ENCODE results near the gene SGK1. TPM values are rescaled to one million over a fixed set of nuclear protein-coding genes. Genes with fewer than 3 reads are reported as not detected.
"Not testable (repeated sequence)": the region's sequence is repeated elsewhere in the genome, so short reads cannot be mapped to it uniquely, and the experiment has no call there.

SGK1 gene
- total RNA-seq, 8 experiments from 2014 or later = 4.2 to 377 (median 21.4) TPM

GRCh38 chr6:134255280-134255679, 62.6 kb downstream of the SGK1 start:
- H3K4me1 ChIP-seq (replicated peaks in 1 of 2) = peaks cover 0 to 17% of the 10 kb centered on the region in 2 donors
- ATAC-seq (replicated peaks in 6 of 8); H3K27ac ChIP-seq; in situ Hi-C loops (cut with MboI; ENCODE audit: low pct_unique_long_range_greater_than_20kb in 2 of 9, low sequenced_read_pairs in 9 of 9, unreplicated experiment in 9 of 9); H3K4me3 ChIP-seq: not testable (repeated sequence)
- WGBS, 10 experiments = 100% methylated on average over 1 of the region's 2 CpGs; no CpG with 5 or more reads in 9 of the 10 experiments

DNA sequence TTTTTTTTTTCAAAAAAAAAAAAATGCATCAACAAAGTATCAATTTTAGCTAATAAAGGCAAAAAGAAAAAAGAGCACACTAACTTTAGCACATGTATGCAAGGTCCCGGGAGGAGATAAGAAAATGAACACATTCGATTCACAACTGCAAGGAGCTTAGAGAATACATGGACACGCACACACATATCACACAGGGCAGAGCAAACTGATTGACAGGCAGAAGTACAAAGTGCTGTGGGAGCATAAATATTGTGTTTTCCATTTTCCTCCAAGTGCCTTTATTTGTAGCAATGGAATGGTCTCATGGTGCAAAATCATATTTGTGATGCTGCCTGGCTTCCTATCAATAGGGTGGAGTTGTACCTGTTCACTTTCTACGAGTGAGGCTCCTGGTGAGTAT, 63.8 kb downstream of the SGK1 start:
- in situ Hi-C loops (cut with MboI; ENCODE audit: low pct_unique_long_range_greater_than_20kb in 2 of 9, low sequenced_read_pairs in 9 of 9, unreplicated experiment in 9 of 9) = no loop called here

GRCh38 chr6:134253681-134254080, 64.2 kb downstream of the SGK1 start:
- Histone ChIP-seq H3K27ac (no peak overlapping the region), H3K4me3 (no peak overlapping the region), H3K4me1 (replicated peaks in 1 of 2) (peaks cover 3 to 26% of the 10 kb centered on the region in 2 donors)
- 8 to 50% (median 33%) methylated on average over 2 to 7 of the region's 7 CpGs; no CpG with 5 or more reads in 1 of the 10 experiments for WGBS, 10 experiments
- peak; percentile 53 to 94 (median 84) for ATAC-seq (replicated peaks in 6 of 8)
- in situ Hi-C loops (cut with MboI; ENCODE audit: low pct_unique_long_range_greater_than_20kb in 2 of 9, low sequenced_read_pairs in 9 of 9, unreplicated experiment in 9 of 9) = no loop called here

More for the DNA sequence above, 63.8 kb downstream of the SGK1 start:
- Histone ChIP-seq H3K27ac (no peak overlapping the region), H3K4me1 (replicated peaks in 1 of 2) (peaks cover 3 to 26% of the 10 kb centered on the region in 2 donors), H3K4me3 (no peak overlapping the region)
- peak in 4 of 8 experiments; percentile 6 to 27 (median 22) for ATAC-seq (replicated peaks in 6 of 8)
- 53 to 100% (median 82%) methylated on average over 1 to 4 of the region's 4 CpGs for WGBS, 10 experiments

DNA sequence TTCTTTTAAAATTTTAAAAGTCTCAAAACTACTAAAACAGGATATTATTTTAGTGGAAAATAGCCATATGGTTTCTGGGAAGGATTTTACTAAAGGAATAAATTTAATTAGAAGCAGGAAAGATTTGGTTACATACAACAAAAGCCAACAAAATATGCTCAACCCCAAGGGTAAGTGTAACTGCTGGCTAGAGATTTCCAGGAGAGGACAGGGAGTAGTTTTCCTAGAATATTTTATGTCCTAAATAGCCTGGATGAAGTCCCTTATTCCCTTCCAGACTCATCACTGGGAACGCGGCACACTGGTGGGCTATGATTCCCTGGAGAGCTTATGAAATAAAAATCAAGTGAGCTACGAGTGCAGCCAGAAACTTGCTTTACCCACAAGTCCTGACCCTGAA, 66.6 kb downstream of the SGK1 start:
- no peak for ATAC-seq (replicated peaks in 6 of 8)
- Histone ChIP-seq H3K4me1 (replicated peaks in 1 of 2) (peaks cover 3 to 38% of the 10 kb centered on the region in 2 donors), H3K4me3 (no peak overlapping the region), H3K27ac (no peak overlapping the region)
- in situ Hi-C loops (cut with MboI; ENCODE audit: low pct_unique_long_range_greater_than_20kb in 2 of 9, low sequenced_read_pairs in 9 of 9, unreplicated experiment in 9 of 9) = no loop called here
- WGBS, 10 experiments = 29 to 100% (median 84%) methylated on average over 1 to 3 of the region's 3 CpGs; no CpG with 5 or more reads in 1 of the 10 experiments

DNA sequence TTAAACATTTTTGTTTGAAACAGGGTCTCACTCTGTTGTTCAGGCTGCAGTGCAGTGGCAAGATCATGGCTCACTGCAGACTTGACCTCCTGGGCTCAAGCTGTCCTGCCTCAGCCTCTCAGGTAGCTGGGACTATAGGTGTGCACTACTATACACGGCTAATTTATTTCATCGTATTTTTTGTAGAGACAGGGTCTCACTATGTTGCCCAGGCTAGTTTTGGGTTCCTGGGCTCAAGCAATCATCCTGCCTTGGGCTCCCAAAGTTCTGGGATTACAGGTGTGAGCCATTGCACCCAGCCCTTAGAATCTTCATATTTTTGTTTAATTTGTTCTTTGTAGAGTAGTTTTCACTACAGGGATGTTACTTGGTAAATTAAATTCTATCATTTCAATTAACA, 67.1 kb downstream of the SGK1 start:
- ATAC-seq (replicated peaks in 6 of 8) = no peak
- no peak overlapping the region for H3K27ac ChIP-seq
- in situ Hi-C loops (cut with MboI; ENCODE audit: low pct_unique_long_range_greater_than_20kb in 2 of 9, low sequenced_read_pairs in 9 of 9, unreplicated experiment in 9 of 9) = no loop called here

DNA sequence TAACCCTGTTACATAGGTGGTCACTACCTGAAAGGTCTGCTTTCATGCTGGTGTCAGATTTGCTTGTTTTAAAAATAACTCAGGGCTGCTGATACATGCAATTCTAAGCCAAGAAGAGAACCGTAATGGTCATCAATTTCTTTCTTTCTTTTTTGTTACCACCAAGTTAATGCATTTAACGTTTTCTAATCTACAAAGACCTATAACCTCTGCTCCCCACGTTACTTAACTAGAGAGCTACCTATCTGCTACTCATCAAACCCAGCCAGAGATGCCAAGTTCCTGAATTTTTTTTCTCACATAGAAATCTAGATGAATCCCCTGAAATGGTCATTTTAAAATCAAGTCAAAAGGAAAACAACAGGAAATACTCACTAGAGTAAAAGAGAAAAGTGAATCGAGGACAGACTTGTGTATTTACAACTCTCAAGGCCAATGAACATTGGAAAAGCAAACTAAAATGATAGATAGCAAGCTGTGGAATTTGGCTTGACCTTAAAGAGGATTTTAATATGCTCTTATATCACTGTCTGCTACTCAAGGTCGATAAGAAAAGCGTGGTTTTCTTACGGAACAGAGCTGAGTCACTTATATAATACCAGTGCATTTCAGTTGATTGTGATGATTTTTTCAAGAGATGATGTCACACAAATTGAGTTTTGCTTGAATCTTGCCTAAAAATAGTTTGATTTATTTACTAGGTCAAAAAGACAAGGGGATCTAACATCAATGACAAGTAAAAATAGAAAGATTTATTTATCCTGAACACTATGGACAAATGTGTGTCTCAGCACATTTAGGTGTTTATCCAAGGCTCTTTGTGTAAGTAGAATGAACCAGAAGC, 67.9 kb downstream of the SGK1 start:
- H3K27ac ChIP-seq = no peak overlapping the region
- in situ Hi-C loops (cut with MboI; ENCODE audit: low pct_unique_long_range_greater_than_20kb in 2 of 9, low sequenced_read_pairs in 9 of 9, unreplicated experiment in 9 of 9) = no loop called here

More for the DNA sequence above, 67.1 kb downstream of the SGK1 start:
- Histone ChIP-seq H3K4me1 (replicated peaks in 1 of 2) (peaks cover 3 to 38% of the 10 kb centered on the region in 2 donors), H3K4me3 (no peak overlapping the region)
- WGBS, 10 experiments = 79 to 100% (median 91%) methylated on average over 1 to 2 of the region's 2 CpGs; no CpG with 5 or more reads in 6 of the 10 experiments

DNA sequence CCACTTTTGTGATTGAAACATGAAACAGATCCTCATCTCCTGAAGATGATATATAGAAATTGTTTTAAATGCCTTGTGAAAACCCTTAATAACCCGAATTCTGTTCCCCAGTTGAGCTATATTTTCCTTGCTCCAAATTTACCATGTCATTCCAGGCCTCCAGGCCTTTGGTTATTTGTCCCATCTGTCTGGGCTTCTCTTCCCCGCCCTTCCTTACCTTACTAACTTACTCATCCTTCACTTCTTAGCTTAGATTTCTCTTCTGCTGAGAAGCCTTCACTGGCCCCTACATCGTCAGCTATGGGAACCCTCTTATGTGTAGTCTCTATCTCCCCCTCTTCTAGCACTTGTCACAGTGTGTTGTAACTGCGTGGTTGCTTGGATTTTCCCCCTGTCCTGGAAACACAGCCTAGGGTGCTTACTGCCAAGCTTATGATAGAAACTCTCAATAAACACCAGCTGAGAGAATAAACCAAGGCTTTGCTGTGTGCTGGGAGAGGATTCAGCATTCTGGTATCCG, 68.6 kb downstream of the SGK1 start:
- WGBS, 10 experiments = 27 to 100% (median 82%) methylated on average over 1 to 5 of the region's 5 CpGs
- Histone ChIP-seq H3K4me3 (no peak overlapping the region), H3K4me1 (replicated peaks in 1 of 2) (peaks cover 3 to 37% of the 10 kb centered on the region in 2 donors), H3K27ac (no peak overlapping the region)
- peak in 1 of 8 experiments; percentile 60 for ATAC-seq (replicated peaks in 6 of 8)
- in situ Hi-C loops (cut with MboI; ENCODE audit: low pct_unique_long_range_greater_than_20kb in 2 of 9, low sequenced_read_pairs in 9 of 9, unreplicated experiment in 9 of 9) = no loop called here

More for the DNA sequence above, 67.9 kb downstream of the SGK1 start:
- WGBS, 10 experiments = 23 to 90% (median 68%) methylated on average over 1 to 7 of the region's 7 CpGs
- Histone ChIP-seq H3K4me1 (replicated peaks in 1 of 2) (peaks cover 3 to 38% of the 10 kb centered on the region in 2 donors), H3K4me3 (no peak overlapping the region)
- peak in 5 of 8 experiments; percentile 58 to 76 (median 64) for ATAC-seq (replicated peaks in 6 of 8)

DNA sequence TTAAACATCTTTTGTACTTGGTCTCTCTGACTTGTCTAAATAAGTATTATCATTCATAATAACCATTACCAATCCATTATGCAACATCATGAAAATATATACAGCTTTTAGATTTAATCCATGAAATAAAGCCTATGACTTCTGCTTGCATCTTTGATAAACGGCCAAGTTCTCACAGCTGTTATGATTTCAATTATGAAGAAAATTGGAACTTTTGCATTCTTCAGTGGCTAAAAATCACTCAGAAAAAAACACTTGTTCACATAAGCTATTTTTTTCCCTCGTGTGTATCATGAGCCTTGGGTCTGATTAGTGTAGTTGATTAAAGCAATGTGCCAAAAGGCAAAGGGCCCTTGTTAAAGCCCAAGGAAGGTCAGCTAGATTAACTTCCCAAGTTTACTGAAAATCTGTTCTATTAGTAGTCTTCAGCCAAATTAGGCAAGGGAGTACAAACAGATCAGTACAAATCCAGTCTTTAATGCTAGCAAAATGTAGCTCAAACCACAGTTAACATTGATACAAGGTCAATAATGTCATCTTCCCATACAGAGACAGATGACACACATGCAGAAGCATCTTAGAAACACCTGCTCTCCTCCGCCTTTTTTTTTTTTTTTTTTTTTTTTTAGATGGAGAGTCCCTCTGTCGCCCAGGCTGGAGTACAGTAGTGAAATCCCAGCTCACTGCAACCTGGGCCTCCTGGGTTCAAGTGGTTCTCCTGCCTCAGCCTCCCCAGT, 69.9 kb downstream of the SGK1 start:
- 42 to 87% (median 76%) methylated on average over 2 to 4 of the region's 4 CpGs; no CpG with 5 or more reads in 1 of the 10 experiments for WGBS, 10 experiments
- in situ Hi-C loops (cut with MboI; ENCODE audit: low pct_unique_long_range_greater_than_20kb in 2 of 9, low sequenced_read_pairs in 9 of 9, unreplicated experiment in 9 of 9) = no loop called here
- Histone ChIP-seq H3K4me1 (replicated peaks in 1 of 2) (peaks cover 3 to 24% of the 10 kb centered on the region in 2 donors), H3K27ac (no peak overlapping the region), H3K4me3 (no peak overlapping the region)
- no peak for ATAC-seq (replicated peaks in 6 of 8)

DNA sequence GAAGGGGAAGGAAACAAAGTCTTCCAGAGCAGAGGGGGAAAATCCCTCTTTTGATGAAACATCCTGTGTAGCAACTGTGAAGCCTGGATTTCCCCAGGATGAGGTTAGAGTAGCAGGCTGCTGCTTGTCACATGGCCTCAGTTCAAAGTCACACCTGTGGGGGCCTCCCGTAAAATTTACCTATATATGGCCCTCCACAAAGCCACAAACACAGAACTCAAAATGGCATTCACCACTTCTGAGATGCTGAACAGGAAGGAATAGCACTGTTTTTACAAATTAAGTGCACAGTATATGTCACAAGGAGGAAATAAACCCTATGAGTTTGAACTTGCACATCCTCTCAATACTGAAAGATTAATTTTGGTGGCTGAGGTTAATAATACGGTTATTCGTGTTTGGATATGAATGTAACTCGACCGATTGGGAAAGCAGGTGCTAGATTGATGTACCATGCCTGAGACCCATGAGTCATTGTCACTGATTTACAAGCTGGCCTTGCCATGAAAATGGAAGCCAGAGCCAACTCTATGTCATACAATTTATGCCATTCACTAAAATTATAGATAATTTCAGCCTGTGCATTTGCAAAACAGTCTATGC, 70.6 kb downstream of the SGK1 start:
- in situ Hi-C loops (cut with MboI; ENCODE audit: low pct_unique_long_range_greater_than_20kb in 2 of 9, low sequenced_read_pairs in 9 of 9, unreplicated experiment in 9 of 9) = no loop called here
- Histone ChIP-seq H3K27ac (no peak overlapping the region), H3K4me1 (replicated peaks in 1 of 2) (peaks cover 3 to 24% of the 10 kb centered on the region in 2 donors), H3K4me3 (no peak overlapping the region)
- ATAC-seq (replicated peaks in 6 of 8) = peak in 3 of 8 experiments; percentile 33 to 77 (median 40)
- WGBS, 10 experiments = 50 to 83% (median 63%) methylated on average over 1 to 5 of the region's 5 CpGs; no CpG with 5 or more reads in 1 of the 10 experiments

- in situ Hi-C loops (cut with MboI; ENCODE audit: low pct_unique_long_range_greater_than_20kb in 2 of 9, low sequenced_read_pairs in 9 of 9, unreplicated experiment in 9 of 9) = no loop called here
- Histone ChIP-seq H3K4me3 (no peak overlapping the region), H3K4me1 (replicated peaks in 1 of 2) (peaks cover 3 to 24% of the 10 kb centered on the region in 2 donors), H3K27ac (no peak overlapping the region)
- WGBS, 10 experiments = 67 to 100% (median 92%) methylated on average over 1 of the region's 1 CpG; no CpG with 5 or more reads in 4 of the 10 experiments
- no peak for ATAC-seq (replicated peaks in 6 of 8)
These were observed 72.2 kb downstream of the SGK1 start for GRCh38 chr6:134245706-134246105.

DNA sequence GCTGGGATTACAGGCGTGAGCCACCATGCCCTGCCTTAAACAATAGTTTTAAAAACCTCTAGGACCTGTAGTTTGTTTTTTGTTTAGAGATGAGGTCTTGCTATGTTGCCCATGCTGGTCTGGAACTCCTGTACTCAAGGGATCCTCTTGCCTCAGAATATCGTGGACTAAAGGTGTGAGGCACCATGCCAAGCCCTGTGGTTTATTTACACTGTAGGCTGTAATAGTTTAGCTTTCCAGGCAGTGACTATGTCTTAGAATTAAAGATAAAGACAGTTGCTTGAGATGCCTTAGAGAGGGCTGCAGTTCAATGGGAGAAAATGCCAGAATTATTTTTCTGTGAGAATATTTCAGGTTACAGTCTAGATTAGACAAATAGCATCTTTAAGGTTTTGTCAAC, 72.9 kb downstream of the SGK1 start:
- peaks cover 2 to 18% of the 10 kb centered on the region in 2 donors for H3K4me1 ChIP-seq (replicated peaks in 1 of 2)
- in situ Hi-C loops (cut with MboI; ENCODE audit: low pct_unique_long_range_greater_than_20kb in 2 of 9, low sequenced_read_pairs in 9 of 9, unreplicated experiment in 9 of 9) = no loop called here
- 86 to 100% methylated on average over 1 of the region's 2 CpGs; no CpG with 5 or more reads in 8 of the 10 experiments for WGBS, 10 experiments
- no peak overlapping the region for H3K27ac ChIP-seq
- ATAC-seq (replicated peaks in 6 of 8) = no peak
- no peak overlapping the region for H3K4me3 ChIP-seq

DNA sequence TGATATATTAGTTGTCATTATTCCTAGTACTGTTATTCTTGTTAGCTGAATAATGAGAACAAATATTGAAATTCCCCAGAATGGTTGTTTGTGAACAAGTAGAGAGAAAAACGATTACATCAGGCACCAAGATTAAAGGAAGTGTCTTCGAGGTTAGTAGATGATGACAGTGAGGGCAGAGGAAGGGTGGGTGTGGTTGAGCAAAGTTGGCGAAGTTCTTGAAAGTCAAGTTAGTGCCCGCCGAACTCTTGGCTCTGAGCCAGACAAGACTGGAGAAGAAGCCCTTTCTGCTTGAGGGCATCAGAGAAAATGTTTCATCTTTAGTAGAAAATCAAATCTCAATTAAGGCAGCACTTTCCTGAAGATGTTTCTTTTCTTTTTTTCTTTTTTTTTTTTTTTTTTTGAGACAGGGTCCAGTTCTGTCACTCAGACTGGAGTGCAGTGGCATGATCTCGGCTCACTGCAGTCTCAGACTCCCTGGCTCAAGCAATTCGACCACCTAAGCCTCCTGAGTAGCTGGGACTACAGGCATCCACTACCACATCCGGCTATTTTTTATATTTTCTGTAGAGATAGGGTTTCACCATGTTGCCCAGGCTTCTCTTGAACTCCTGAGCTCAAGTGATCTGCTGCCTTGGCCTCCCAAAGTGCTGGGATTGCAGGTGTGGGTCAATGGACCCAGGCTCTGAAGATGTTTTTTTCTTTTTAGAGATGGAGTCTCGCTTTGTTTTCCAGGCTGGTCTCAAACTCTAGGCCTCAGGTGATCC, 77.1 kb downstream of the SGK1 start:
- in situ Hi-C loops (cut with MboI; ENCODE audit: low pct_unique_long_range_greater_than_20kb in 2 of 9, low sequenced_read_pairs in 9 of 9, unreplicated experiment in 9 of 9) = no loop called here
- no peak for ATAC-seq (replicated peaks in 6 of 8)
- WGBS, 10 experiments = 35 to 100% (median 85%) methylated on average over 1 to 8 of the region's 9 CpGs; no CpG with 5 or more reads in 1 of the 10 experiments
- no peak overlapping the region for H3K27ac ChIP-seq
- H3K4me1 ChIP-seq (replicated peaks in 1 of 2) = peaks cover 0 to 2% of the 10 kb centered on the region in 2 donors
- H3K4me3 ChIP-seq = no peak overlapping the region
